Activated CD4-positive, alpha-beta T cell treated with anti-CD3 and anti-CD28 coated beads, Interleukin-2, amount 50 U/mL, for 4 hours (primary cell): ENCODE measurements around the gene ANXA4.
"Not testable (repeated sequence)": the region's sequence is repeated elsewhere in the genome, so short reads cannot be mapped to it uniquely, and the experiment has no call there.

Experiments
- DNase-seq, 2 experiments: peaks; one replicate each; pipeline ENCODE4 v3.0.0-alpha.2; 2020

Gene ANXA4

GRCh38 chr2:69762025-69762424, 20.1 kb downstream of the ANXA4 start:
- DNase-seq: no peak

DNA sequence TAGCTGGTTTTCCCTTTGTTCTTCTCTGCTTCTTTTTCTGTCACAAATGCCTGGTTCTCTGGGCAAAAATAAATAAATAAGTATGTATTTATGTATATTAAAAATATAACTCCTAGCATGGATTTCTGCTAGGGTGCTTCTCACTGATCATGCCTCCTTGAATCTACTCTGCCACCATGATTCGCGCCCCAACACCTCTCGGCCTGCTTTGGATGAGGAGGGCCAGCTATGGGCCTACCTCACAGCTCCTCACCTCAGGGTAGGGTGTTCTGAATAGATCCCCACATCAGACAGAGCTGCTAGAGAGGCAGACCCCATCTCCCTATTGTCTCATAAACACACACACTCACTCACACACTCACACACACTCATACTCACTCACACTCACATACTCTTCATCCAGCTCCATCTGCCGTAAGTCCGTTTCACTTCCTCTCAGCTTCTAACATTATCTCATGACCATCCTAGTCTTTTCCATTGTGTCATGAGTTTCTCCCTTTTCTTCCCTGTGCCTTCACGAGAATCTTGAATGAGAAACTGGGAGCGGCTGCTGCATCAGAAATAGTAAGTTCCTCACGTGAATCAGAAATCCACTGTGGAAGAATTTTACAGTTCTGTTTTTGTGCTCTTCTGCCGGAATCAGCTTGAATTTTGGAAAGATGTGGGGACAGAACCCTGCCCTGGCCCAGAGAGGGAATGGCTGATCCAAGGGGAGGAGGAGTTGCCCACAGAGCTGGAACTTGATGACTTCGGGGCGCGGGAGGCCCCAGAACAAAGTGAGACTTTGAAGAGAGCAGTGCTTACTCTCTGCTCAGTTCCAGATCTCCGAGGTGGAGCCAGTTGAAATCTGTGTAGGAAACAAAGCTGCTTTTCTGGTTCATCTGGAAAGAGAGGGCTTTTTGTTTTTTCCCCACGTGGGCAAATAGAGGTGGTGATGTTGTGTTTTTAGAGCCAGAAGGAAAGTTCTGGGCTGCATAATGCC, 20.9 kb downstream of the ANXA4 start:
- DNase-seq: no peak

DNA sequence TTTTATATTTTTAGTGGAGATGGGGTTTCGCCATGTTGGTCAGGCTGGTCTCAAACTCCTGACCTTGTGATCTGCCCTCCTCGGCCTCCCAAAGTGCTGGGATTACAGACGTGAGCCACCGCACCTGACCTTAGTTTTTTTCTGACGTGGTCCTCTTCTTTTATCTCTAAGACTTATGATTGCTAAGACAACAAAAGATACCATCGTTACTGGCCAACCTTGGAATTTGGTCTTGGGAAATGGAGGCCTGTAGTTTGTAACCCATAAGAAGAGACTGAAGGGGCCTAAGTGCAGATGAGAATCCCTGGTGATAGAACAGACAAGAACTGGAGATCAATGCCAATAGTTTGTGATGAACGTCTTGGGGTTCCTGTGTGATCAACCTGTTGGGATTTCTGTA, 21.9 kb downstream of the ANXA4 start:
- not testable (repeated sequence) for DNase-seq

DNA sequence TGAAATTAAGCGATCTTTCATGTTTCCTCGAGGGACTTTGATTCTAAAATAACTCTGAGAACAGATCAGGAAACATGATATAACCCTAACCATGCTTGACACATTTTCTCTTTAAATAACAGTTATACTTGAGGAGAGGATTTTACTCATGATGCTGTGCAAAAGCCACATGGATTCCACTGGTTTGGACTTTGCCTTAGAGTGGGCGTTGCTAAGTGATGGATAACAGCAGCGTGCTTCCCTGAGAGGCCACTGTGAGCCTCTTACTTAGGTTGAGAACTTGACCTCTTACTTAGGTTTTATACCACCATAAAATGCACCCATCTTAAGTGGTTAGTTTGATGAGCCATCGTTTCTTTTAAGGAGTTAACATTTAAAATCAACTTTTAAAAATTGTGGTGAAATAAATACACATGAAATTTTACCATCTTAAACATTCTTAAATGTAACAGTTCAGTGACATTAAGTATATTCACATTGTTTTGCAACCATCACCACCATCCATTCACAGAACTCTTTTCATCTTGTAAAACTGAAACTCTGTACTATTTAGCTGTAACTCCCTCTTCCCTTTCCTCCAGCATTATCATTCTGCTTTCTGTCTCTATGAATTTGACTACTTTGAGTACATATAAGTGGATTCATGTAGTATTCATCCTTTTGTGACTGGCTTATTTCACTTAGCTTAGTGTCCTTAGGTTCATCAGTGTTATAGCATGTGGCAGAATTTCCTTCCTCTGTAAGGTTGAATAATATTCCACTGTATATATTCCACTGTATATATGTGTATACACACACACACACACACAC, 22.6 kb downstream of the ANXA4 start:
- DNase-seq: no peak

DNA sequence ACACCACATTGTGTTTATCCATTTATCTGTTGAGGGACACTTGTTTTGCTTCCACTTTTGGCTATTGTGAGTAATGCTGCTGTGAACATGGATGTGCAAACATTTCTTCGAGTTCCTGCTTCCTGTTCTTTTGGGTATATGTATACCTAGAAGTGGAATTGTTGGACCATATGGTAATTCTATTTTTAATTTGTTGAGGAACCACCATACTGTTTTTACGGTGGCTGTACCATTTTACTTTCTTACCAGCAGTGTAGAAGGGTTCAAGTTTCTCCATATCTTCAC, 23.1 kb downstream of the ANXA4 start:
- DNase-seq: no peak

DNA sequence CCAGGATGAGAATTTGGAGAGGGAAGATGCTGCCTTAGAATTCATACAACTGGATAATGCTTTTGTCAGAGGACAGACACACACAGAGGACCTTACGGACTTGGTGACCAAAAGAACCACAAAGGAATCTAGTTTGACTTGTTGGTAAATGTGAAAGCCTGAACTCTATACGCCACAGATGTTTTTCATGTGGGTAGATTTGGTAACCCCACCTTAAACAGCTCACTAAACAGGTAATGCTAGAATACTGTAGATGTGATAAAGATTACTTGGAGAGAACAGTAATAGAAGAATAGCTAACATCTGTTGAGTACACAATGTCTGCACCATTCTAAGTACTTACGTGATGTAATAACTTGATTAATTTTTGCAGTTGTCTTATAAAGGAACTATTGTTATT, 24.1 kb downstream of the ANXA4 start:
- no peak for DNase-seq

DNA sequence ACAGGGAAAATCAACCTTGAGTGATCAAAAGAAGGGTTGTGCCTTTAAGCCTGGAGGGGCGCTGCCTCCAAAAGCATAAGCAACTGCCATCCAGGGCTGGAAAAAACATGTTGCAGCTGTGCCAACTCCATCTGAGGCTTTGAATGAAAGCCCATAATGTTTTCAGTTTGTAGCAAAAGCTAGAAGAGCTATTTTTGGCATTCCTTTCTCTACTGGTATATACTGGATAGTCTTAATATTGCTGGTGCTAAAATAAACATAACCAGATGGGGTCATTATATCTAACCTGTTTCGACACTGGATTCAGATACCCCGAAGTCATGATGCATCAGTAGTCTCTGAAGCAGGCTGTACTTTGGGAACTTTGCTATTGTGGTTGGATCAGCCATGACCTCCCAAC, 25.1 kb downstream of the ANXA4 start:
- DNase-seq: no peak

GRCh38 chr2:69768235-69768634, 26.3 kb downstream of the ANXA4 start:
- DNase-seq: no peak

DNA sequence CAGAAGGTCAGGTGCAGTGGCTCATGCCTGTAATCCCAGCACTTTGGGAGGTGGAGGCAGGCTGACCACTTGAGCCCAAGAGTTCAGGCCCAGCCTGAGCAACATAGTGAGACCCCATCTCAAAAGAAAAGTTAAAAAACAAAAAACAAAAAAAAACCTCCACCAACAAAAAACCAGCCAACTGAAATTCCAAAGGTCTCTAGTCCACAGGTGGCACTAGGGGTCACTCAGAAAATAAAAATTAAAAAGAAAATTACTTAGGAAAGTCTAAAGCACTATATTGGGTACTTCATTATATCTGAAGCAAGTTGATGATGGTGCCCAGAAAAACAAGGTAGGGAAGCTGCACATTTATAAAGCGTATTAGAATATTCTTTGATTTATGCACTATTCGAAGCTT, 26.9 kb downstream of the ANXA4 start:
- no peak for DNase-seq

DNA sequence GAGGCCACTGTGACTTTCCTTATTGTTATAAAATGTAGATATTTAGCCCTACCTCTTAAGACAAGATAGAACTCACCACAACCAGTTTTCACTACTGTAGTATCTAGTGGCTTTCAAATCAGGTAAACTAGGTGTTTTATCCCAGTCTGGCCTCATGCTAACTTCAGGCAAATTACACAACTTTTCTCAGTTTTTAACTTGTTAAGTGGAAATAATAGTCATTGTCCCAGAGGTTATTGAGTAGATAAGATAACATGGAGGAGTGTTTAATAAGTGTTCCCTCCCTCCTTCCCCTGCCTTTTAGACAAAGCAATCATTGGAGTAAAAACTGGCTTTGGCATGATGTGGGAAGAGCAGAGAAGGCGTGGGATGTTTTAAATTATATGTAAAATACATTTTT, 27.3 kb downstream of the ANXA4 start:
- no peak for DNase-seq

DNA sequence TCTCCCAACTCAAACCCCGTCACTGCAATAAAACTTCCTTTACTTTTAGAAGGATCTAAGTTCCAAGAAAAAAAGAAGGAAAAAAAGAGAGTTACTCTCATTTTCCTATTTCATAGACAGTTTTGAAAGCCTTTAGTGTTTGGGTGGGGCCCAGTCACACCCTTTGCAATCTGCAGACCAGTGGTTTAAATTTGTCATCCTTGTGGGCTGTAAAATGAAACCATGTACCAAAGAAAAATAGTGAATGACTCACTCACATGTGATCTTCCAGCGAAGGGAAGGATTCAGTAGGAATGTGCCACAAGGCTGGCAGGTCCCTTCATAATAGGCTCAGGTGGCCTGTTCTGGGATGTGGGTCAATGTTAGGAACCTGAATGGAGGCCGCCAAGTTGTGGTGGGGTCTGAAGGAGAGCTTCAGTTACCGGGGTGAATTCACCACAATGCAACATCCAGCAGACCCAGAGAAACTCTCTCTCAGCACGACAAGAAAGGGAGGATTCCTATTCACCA, 28.3 kb downstream of the ANXA4 start:
- DNase-seq: no peak

DNA sequence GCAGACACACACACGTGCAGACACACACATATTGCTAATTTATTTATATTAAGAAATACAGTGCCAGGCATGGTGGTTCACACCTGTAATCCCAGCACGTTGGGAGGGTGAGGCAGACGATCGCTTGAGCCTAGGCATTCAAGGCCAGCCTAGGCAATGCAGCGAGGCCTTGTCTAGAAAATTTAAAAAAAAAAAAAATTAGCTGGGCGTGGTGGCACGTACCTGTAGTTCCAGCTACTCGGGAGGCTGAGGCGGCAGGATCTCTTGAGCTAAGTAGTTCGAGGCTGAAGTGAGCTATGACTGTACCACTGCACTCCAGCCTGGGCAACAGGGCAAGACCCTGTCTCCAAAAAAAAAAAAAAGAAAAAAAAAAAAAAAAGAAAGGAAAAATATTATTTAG, 28.8 kb downstream of the ANXA4 start:
- no peak for DNase-seq

- no peak for DNase-seq
Measured at GRCh38 chr2:69771461-69771860, 29.5 kb downstream of the ANXA4 start.

- no peak for DNase-seq
Measured at GRCh38 chr2:69773206-69773605, 31.3 kb downstream of the ANXA4 start.

DNA sequence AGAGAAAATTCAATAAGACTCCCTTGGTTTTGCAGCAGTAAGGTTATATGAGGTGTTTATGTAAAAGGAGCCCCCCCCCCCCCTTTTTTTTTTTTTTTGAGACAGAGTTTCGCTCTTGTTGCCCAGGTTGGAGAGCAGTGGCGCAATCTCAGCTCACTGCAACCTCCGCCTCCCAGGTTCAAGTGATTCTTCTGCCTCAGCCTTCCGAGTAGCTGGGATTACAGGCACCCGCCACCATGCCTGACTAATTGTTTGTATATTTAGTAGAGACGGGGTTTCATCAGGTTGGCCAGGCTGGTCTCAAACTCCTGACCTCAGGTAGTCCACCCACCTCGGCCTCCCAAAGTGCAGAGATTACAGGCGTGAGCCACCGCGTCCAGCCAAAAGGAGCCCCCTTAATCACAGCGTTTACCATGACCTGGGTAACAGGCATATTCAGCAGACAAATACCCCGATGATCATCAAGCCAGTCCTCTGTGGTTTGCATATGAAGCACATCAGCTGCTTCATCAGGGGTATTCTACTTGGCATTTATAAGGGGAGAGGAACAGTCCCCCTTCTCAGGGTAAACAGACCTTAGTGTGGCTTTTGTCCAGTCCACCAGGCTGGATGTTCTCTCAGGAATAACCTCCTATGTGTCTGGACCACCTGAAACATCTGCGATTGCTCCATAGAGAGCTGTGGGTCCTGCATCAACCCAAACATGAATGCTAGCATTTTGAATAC, 32.5 kb downstream of the ANXA4 start:
- not testable (repeated sequence) for DNase-seq

DNA sequence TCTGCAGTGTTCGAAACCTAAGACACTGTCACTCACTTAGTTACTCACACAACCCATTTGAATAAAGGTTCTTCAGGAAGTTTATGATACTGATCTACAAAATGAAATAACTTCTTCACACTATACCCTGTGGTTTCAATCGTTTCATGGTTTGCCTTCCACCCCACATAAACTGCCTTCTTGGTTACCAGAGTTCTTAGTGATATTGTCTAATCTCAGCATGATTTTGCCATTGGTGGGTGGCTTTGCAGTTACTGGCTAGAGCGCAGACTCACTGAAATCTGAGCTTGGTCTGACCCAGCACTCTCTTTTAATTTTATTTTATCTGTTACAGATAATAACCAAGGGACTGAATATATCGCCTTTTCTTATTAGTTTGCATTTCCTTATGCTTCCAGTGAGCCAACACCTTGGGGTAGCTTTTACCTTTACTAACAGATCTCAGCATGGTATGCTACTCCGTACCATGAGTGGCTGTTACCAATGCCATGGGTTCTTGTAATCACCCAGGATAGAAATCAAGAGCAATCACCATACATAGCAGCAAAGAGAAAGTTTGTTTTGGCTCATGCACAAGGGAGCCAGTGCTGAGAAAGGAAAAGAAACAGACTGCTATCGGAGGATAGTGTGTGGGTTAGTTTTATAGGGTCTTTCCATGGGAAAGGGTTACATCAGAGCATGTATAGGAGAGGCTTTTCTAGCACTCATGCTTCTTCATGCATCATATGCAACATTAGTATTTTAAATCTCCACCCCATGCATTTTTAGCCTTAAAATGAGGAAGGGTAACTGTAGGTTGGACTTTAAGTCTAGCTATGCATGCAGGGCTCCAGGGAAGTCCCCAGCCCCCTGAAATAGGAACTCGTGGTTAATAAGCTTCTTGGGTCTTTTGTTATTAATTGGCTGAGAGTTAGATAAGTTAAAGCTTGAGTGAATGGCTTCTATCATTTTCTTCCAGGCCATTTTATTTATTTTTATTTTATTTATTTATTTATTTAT, 33.3 kb downstream of the ANXA4 start:
- DNase-seq: no peak

DNA sequence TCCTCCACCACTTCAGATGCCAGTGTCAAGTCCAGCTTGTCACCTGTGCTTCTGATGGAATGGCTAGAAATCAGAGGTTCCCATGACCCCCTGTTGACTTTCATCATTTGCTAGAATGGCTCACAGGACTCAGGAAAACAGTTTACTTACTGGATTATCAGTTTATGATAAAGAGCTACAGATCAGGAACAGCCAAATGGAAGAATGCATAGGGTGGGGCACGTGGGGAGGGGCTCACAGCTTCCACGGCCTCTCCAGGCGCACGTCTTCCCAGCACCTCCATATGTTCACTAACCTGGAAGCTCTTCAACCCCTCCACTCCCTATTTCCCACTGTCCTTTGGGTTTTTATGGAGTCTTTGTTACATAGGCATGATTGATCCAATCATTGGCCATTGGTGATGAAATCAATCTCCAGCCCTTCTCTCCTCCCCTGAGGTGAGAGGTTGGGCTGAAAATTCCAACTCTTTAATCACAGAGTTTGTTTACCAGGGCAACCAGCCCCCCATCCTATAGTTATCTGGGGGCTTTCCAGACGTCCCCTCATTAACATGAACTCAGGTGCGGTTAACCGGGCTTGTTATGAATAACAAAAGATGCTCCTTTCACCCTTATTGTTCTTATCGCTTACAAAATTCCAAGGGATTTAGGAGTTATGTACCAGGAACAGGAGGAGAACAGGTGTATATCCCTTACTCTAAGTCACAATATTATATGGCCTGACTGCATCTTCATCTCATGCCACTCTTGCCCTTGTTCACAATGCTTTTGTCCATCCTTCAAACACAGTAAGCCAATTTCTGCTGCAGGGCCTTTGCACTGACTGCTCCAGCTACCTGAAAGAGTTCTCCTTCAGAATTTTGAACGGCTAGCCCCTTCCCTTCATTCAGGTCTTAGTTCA, 35.2 kb downstream of the ANXA4 start:
- DNase-seq: no peak

- no peak for DNase-seq
Measured at GRCh38 chr2:69777786-69778105, 35.8 kb downstream of the ANXA4 start.

DNA sequence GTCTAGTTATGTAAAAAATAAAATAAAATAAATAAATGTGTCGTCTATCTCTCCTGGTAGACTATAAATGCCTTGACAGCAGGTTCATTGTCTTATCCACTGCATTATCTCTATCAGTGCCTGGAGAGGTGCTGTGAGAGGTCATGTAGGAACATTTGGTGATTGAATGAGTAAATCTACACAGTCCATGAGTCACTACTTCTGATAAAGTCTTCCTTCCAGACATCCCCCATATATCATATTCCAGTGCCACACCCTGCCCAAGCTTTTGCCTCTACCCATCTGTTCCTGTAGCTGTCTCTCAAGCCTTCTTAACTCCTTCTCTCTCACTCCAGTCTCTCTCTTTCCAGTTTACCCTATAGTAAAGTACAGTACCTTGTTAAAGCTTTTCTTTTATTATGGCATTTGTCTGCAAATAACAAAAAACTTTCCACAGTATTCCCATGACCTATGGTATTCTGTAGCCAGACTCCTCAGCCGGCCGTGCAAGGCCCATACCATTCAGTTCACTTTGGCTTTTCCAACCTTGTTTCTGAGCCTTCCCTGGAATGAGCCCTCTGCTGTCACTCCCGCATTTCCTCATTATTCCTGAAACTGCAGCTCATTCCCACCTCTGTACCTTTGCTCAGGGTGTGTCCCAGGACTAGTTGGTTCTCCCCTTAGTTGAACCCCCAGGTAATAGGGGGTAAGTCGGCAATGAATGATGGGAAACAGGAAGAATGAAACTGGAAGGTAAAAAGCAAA, 37.5 kb downstream of the ANXA4 start:
- DNase-seq: no peak

DNA sequence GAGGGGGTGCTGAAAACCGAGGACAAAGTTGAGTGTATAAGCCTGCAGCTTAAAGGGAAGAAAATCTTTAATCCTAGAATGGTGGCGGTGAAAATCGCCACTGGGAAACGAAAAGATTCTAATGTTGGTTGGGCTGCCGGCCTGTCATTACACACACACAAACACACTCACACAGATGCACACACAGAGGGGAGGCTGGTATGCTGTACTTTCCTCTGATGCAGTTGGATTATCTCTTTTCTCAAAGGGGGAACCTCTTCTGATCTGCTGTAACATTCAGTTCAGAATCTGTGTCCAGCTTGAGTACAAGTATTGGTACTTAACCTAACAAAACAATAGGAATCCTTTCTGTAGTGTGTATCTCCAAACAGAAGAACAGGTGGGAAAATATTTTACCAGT, 39.0 kb downstream of the ANXA4 start:
- DNase-seq: no peak
